Endothelial cell (in vitro differentiated cells): Measurements from ENCODE around the gene F8. TPM values are rescaled to one million over a fixed set of nuclear protein-coding genes. Genes with fewer than 3 reads are reported as not detected.
A peak's percentile ranks its signal among the peaks of the same experiment; 100 is the strongest.

Experiments
- DNase-seq: peaks from one replicate; pipeline ENCODE4 v3.0.0; 2021; ENCODE audit warnings: low spot score
- H3K27ac Mint-ChIP-seq: one replicate; pipeline ENCODE4 v1.8.0; 2021; ENCODE audit warnings: mixed read lengths, inconsistent platforms; ENCODE audit not compliant: unreplicated experiment
- H3K27me3 Mint-ChIP-seq: one replicate; pipeline ENCODE4 v1.8.0; 2021; ENCODE audit warnings: mild to moderate bottlenecking, moderate library complexity, mixed read lengths, inconsistent platforms; ENCODE audit not compliant: unreplicated experiment
- H3K36me3 Mint-ChIP-seq: one replicate; pipeline ENCODE4 v1.8.0; 2021; ENCODE audit warnings: mild to moderate bottlenecking, low read depth, mixed read lengths, inconsistent platforms; ENCODE audit not compliant: unreplicated experiment
- H3K4me1 Mint-ChIP-seq: one replicate; pipeline ENCODE4 v1.8.0; 2021; ENCODE audit warnings: mild to moderate bottlenecking, mixed read lengths, inconsistent platforms; ENCODE audit not compliant: unreplicated experiment
- H3K4me3 Mint-ChIP-seq: one replicate; pipeline ENCODE4 v1.8.0; 2021; ENCODE audit warnings: mild to moderate bottlenecking, mixed read lengths, inconsistent platforms; ENCODE audit not compliant: unreplicated experiment
- H3K9me3 Mint-ChIP-seq: one replicate; pipeline ENCODE4 v1.8.0; 2021; ENCODE audit warnings: mixed read lengths, inconsistent platforms; ENCODE audit not compliant: unreplicated experiment
- CTCF ChIP-seq: fragments of 200-600 bp; sonication (generic); IDR thresholded peaks from one replicate; pipeline ENCODE4 v1.5.0; 2021; ENCODE audit warnings: antibody characterized with exemption; ENCODE audit not compliant: unreplicated experiment
- total RNA-seq: library from RNA; stranded (reverse); fragmentation: NEBNext Ultra II Directional; extraction: Animal tissue kit (Norgen Biotek cat#: 25700); gene quantifications from one replicate; pipeline ENCODE4 v1.2.1, GENCODE V29; 2021; ENCODE audit not compliant: unreplicated experiment

F8 gene
- total RNA-seq, 1 donor from 2014 or later: 4.5 TPM

GRCh38 chrX:154806837-154807501, 215.6 kb downstream of the F8 start:
- peaks cover 5% of the 10 kb centered on the region for H3K4me1 Mint-ChIP-seq
- no peak overlapping the region for H3K27ac Mint-ChIP-seq
- TF ChIP-seq CTCF: no peak
- no peaks in the 10 kb centered on the region for H3K36me3 Mint-ChIP-seq
- no peak for DNase-seq
- no peaks in the 10 kb centered on the region for H3K9me3 Mint-ChIP-seq
- no peak overlapping the region for H3K4me3 Mint-ChIP-seq
- H3K27me3 Mint-ChIP-seq: peaks cover 4% of the 10 kb centered on the region

GRCh38 chrX:154805696-154806091, 216.8 kb downstream of the F8 start:
- no peak for DNase-seq
- peaks cover 4% of the 10 kb centered on the region for H3K27me3 Mint-ChIP-seq
- no peak overlapping the region for H3K27ac Mint-ChIP-seq
- H3K4me1 Mint-ChIP-seq: peaks cover 10% of the 10 kb centered on the region
- H3K36me3 Mint-ChIP-seq: no peaks in the 10 kb centered on the region
- no peaks in the 10 kb centered on the region for H3K9me3 Mint-ChIP-seq
- peak overlapping the region; percentile 80 for H3K4me3 Mint-ChIP-seq
- TF ChIP-seq CTCF: no peak

DNA sequence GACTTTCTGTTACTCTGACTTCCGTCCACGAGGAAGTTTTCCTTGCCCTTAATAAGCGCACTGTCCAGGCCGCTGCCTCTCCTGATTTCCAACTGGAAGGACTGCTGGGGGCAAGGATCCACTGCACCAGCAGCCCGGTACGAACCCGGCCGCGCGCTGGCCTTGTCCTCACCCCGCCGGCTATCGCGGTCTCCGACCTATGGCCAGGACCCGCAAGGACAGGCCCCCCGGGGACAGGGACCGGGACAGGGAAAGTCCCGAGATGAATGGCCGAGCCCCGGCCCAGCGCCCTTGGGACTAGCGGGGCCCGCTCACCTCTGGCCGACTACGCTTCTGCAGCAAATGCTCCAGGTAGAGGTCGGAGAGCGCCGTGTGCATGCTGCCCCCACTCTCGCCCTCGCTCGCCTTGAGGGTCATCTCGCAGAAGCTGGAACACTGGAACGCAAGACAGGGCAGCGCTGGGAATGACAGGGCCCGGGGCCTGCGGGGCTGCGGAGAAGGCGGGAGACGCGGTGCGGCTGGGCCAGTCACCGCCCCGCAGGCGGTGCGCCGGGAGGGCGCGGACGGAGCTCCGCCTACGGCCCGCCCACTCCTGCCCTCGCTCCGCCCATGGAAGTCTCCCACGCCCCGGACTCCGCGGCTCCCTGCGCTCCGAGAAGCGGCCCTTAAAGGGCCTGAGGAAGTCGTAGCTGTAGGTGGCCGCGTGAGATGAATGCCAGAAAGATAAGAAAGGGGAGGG, 217.4 kb downstream of the F8 start, which contains the start of gene MPP1:
TSS of gene MPP1 (minus strand) at position 529 of the 739 bp plus-strand sequence. CDS start at position 417, 112 bp downstream.
- H3K27me3 Mint-ChIP-seq: peaks cover 4% of the 10 kb centered on the region
- H3K36me3 Mint-ChIP-seq: no peaks in the 10 kb centered on the region
- H3K9me3 Mint-ChIP-seq: no peaks in the 10 kb centered on the region
- DNase-seq: peak; percentile 65
- H3K4me1 Mint-ChIP-seq: peaks cover 16% of the 10 kb centered on the region
- H3K27ac Mint-ChIP-seq: no peak within 1 kb of the TSS
- TF ChIP-seq CTCF: no peak
- H3K4me3 Mint-ChIP-seq: peak within 1 kb of the TSS; percentile 80

DNA sequence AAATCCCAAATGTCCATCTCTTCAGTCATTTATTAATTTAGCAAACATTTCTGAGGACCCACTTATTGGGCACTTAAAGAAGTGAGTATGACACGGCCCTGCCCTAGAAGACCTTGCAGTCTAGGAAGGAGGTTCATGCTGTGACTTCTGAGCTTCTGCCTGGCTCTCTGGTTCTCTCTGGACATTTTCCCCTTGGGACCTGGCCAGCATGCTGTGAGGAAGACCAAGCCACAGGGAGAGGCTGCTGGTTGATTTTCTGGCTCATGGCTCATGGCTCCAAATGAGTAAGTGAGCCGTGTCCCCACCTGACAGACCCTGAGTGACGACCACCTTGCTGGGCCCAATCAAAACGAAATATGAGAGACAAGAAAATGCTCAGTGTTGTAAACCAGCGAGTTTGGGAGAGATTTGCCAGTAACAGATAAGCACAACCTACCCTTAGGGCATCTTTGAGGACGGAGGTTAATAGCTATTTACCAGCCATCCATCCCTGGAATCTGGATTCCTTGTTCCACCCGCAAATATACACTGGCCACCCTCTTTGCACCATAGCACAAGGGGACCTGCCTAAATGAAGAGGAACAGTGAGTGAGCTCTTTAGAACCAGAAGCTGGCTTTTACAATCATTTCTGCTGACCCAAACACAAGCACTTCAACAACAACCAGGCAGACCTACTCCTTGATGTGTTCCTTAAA, 218.1 kb downstream of the F8 start:
- no peaks in the 10 kb centered on the region for H3K9me3 Mint-ChIP-seq
- H3K27me3 Mint-ChIP-seq: peaks cover 4% of the 10 kb centered on the region
- H3K36me3 Mint-ChIP-seq: no peaks in the 10 kb centered on the region
- peak overlapping the region; percentile 68 for H3K4me3 Mint-ChIP-seq
- TF ChIP-seq CTCF: no peak
- no peak for DNase-seq
- no peak overlapping the region for H3K27ac Mint-ChIP-seq
- peaks cover 23% of the 10 kb centered on the region for H3K4me1 Mint-ChIP-seq
